ENCODE results near the gene PCDH15. TPM values are rescaled to one million over a fixed set of nuclear protein-coding genes. Genes with fewer than 3 reads are reported as not detected.

Gene PCDH15
- total and polyA plus RNA-seq, 9 of the 15 experiments (the other 6 are each of a cell fraction or from before 2014, with no cell fraction given) = not detected

DNA sequence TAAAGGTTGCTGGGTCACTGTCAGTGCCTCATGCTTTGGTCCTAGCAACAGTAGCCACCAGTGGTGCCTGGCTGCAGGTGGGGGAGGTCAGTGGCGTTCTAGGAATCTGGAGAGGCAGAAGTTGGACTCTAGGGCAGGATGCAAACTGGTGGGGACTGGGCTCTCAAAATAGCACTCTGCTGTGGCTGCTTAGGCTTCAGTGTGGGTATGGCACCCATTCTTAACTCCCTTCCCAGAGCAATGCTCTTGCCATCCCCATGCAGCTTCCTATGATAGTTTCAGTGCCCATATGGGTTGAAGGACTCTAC is 330.8 kb downstream of the PCDH15 start:
- Histone ChIP-seq H3K4me1 (replicated peaks in 1 of 2; ENCODE audit: control insufficient read depth in 2 of 2, insufficient read depth in 2 of 2, low read length in 2 of 2) (no peaks in the 10 kb centered on the region), H3K27ac (ENCODE audit: extremely low read depth, low read depth, low read length) (no peak overlapping the region), H3K9me3 (replicated peaks; ENCODE audit: control insufficient read depth, insufficient read depth, low read depth, low read length) (no peaks in the 10 kb centered on the region), H2AFZ (ENCODE audit: low read depth, low read length) (no peak overlapping the region), H3K9ac (ENCODE audit: insufficient read depth in 1 of 2, low read depth in 2 of 2, low read length in 2 of 2) (no peak overlapping the region), H3K27me3 (ENCODE audit: control insufficient read depth in 2 of 2, insufficient read depth in 2 of 2, low read length in 2 of 2) (no peaks in the 10 kb centered on the region; a peak in 1 of 5 replicates), H3K4me2 (ENCODE audit: insufficient read depth, low read length) (no peak overlapping the region), H3K36me3 (ENCODE audit: control insufficient read depth, insufficient read depth, low read length) (no peaks in the 10 kb centered on the region), H3K79me2 (ENCODE audit: control insufficient read depth, insufficient read depth, low read length) (no peaks in the 10 kb centered on the region), H4K20me1 (replicated peaks; ENCODE audit: control insufficient read depth, insufficient read depth, low read length) (no peaks in the 10 kb centered on the region), H3K4me3 (no peak overlapping the region), H3K9me1 (ENCODE audit: control insufficient read depth, insufficient read depth, low read length) (no peaks in the 10 kb centered on the region)
- in situ Hi-C loops (cut with MboI) = no loop called here
- intact Hi-C loops (cut with micrococcal nuclease) = no loop called here
- POLR2A ChIA-PET = no interaction called here
- no TSS peak for BruUV-seq (replicated peaks)
- CTCF ChIA-PET (ENCODE audit: low intra/inter-chr PET ratio) = no interaction called here
- ATAC-seq (no peak), DNase-seq (ENCODE audit: extremely low read depth in 1 of 4, low spot score in 3 of 4) (no peak), FAIRE-seq (no peak)
- WGBS (ENCODE audit: insufficient coverage, low coverage, missing lambda C conversion rate) = 7% methylated on average over 1 of the region's 1 CpG
- TF ChIP-seq ZNF347 (CRISPR knock-in tag; IDR thresholded peaks at IDR 0.05; ENCODE audit: low read depth) (no peak), CBX1 (IDR thresholded peaks at IDR 0.05; ENCODE audit: low read depth) (no peak), ZNF830 (CRISPR knock-in tag; IDR thresholded peaks at IDR 0.05) (no peak), ZNF384 (IDR thresholded peaks at IDR 0.05; ENCODE audit: low read depth, low read length) (no peak)

DNA sequence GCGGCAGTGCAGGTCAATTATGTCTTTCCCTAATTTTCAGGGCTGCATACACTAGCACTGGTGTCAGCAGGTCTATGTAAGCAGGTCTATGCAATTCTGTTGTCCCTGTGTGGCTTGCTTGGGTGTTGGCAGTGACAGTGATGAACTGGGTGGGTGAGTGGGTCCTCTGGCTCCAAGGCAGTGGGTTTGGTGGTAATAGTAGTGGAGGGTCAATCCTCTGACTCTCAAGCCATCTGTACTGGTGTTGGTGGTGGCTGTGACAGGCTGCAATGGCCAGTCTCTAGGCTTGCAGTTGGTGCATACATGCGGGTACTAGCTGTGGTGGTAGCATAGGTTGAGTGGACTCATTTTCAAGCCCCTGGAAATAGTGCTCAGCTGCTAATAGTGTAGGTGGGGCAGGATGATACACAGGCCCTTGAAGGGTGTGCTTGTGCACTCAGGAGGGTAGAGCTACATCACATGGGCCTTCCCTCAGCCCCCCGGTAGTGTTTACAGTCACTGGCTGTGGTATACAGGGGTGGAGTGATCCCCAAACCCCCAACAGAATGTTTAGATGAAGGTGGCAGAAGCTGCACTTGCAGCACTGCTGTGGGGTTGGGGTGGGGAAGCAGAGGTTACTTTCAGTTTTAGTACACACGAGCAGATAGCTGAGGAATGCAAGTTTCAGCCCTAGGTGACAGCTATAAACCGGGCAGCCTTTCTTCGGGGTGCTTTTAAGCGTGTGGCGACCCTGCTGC is 331.3 kb downstream of the PCDH15 start:
- H3K4me1 ChIP-seq (replicated peaks in 1 of 2; ENCODE audit: control insufficient read depth in 2 of 2, insufficient read depth in 2 of 2, low read length in 2 of 2) = no peaks in the 10 kb centered on the region
- ATAC-seq (no peak), FAIRE-seq (no peak), DNase-seq (ENCODE audit: extremely low read depth in 1 of 4, low spot score in 3 of 4) (no peak)
- H3K9me1 ChIP-seq (ENCODE audit: control insufficient read depth, insufficient read depth, low read length) = no peaks in the 10 kb centered on the region
- no peak overlapping the region for H2AFZ ChIP-seq (ENCODE audit: low read depth, low read length)
- H3K9me3 ChIP-seq (replicated peaks; ENCODE audit: control insufficient read depth, insufficient read depth, low read depth, low read length) = no peaks in the 10 kb centered on the region
- intact Hi-C loops (cut with micrococcal nuclease) = no loop called here
- H3K36me3 ChIP-seq (ENCODE audit: control insufficient read depth, insufficient read depth, low read length) = no peaks in the 10 kb centered on the region
- H3K4me2 ChIP-seq (ENCODE audit: insufficient read depth, low read length) = no peak overlapping the region
- H3K4me3 ChIP-seq = no peak overlapping the region
- BruUV-seq (replicated peaks) = no TSS peak
- no peaks in the 10 kb centered on the region for H4K20me1 ChIP-seq (replicated peaks; ENCODE audit: control insufficient read depth, insufficient read depth, low read length)
- H3K27me3 ChIP-seq (ENCODE audit: control insufficient read depth in 2 of 2, insufficient read depth in 2 of 2, low read length in 2 of 2) = no peaks in the 10 kb centered on the region; a peak in 1 of 5 replicates
- CTCF ChIA-PET (ENCODE audit: low intra/inter-chr PET ratio) = no interaction called here
- no peak overlapping the region for H3K9ac ChIP-seq (ENCODE audit: insufficient read depth in 1 of 2, low read depth in 2 of 2, low read length in 2 of 2)
- H3K27ac ChIP-seq (ENCODE audit: extremely low read depth, low read depth, low read length) = no peak overlapping the region
- POLR2A ChIA-PET = no interaction called here
- WGBS (ENCODE audit: insufficient coverage, low coverage, missing lambda C conversion rate) = 2% methylated on average over 8 of the region's 8 CpGs
- H3K79me2 ChIP-seq (ENCODE audit: control insufficient read depth, insufficient read depth, low read length) = no peaks in the 10 kb centered on the region
- in situ Hi-C loops (cut with MboI) = no loop called here
- TF ChIP-seq THRA (IDR thresholded peaks at IDR 0.05) (no peak), KDM5B (IDR thresholded peaks at IDR 0.05; ENCODE audit: insufficient replicate concordance, low read depth, low read length) (no peak), NR0B1 (IDR thresholded peaks at IDR 0.05; ENCODE audit: partially characterized antibody) (no peak), PCBP2 (IDR thresholded peaks at IDR 0.05; ENCODE audit: low read depth, low read length, poor library complexity, severe bottlenecking) (no peak), ERF (CRISPR knock-in tag; IDR thresholded peaks at IDR 0.05) (no peak), ZNF707 (CRISPR knock-in tag; conservative IDR thresholded peaks at IDR 0.05) (no peak), C11orf30 (IDR thresholded peaks at IDR 0.05; ENCODE audit: low read depth) (no peak)

Data from K562 (cell line).